ENCODE measurements around the gene FAM89B.

DNA sequence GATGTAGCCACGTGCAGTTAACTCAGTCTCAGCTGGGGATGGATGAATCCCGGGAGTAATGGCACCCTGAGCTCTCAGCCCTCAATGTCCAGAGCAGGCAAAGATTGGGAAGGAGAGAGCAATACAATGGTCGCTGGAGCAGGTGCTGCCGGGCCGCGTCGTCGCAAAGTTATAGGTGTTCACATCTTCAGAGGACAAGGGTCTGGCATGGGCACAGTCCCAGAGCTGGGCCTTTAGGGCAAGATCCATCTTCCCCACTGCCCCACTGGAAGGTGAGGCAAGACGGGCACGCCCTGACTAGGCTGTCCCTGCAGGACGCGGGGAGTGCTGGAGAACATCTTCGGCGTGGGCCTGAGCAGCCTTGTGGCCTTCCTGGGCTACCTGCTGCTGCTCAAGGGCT lies 50.8 kb downstream of the FAM89B start:
- TF ChIP-seq CTCF (IDR thresholded peaks at IDR 0.05) (no peak), EZH2 (IDR thresholded peaks at IDR 0.05; ENCODE audit: borderline replicate concordance, insufficient read depth, low read depth, low read length, poor library complexity, severe bottlenecking) (no peak)
